ENCODE data around the gene FXN. TPM values are rescaled to one million over a fixed set of nuclear protein-coding genes. Genes with fewer than 3 reads are reported as not detected.

The FXN gene
- total RNA-seq, 2 experiments from 2014 or later, result 14.1 to 15.2 TPM

GRCh38 chr9:69074801-69075200 lies 39.2 kb downstream of the FXN start:
- intact Hi-C loops (cut with micrococcal nuclease), result no loop called here
- Mint-ChIP-seq H3K4me3 (no peak overlapping the region), H3K36me3 (peaks cover 22% of the 10 kb centered on the region), H3K9me3 (no peaks in the 10 kb centered on the region), H3K27ac (no peak overlapping the region), H3K4me1 (ENCODE audit: low read depth) (no peaks in the 10 kb centered on the region), H3K27me3 (no peaks in the 10 kb centered on the region)
- ChIA-PET CTCF (no interaction called here), POLR2A (no interaction called here)
- no peak for DNase-seq

GRCh38 chr9:69076550-69076949 lies 41.0 kb downstream of the FXN start:
- intact Hi-C loops (cut with micrococcal nuclease), result no loop called here
- DNase-seq, result no peak
- POLR2A ChIA-PET, result no interaction called here

GRCh38 chr9:69078069-69078468 lies 42.5 kb downstream of the FXN start:
- no peaks in the 10 kb centered on the region for H3K27me3 Mint-ChIP-seq
- H3K27ac Mint-ChIP-seq, result no peak overlapping the region
- no peak for DNase-seq
- peaks cover 20% of the 10 kb centered on the region for H3K36me3 Mint-ChIP-seq
- peaks cover 6% of the 10 kb centered on the region for H3K9me3 Mint-ChIP-seq
- ChIA-PET POLR2A (no interaction called here), CTCF (interaction anchor here (1.3 to 2.7 kb wide), 2 partner anchors 24 to 115 kb away, joined by 3 to 9 read pairs; no protein-coding TSS in a partner anchor)
- no peak overlapping the region for H3K4me3 Mint-ChIP-seq
- intact Hi-C loops (cut with micrococcal nuclease), result no loop called here
- H3K4me1 Mint-ChIP-seq (ENCODE audit: low read depth), result no peaks in the 10 kb centered on the region

More at GRCh38 chr9:69076550-69076949, 41.0 kb downstream of the FXN start:
- no peaks in the 10 kb centered on the region for H3K27me3 Mint-ChIP-seq
- CTCF ChIA-PET, result interaction anchor here (2.7 kb wide), 1 partner anchor 117 kb away, joined by 9 read pairs; no protein-coding TSS in a partner anchor
- no peak overlapping the region for H3K4me3 Mint-ChIP-seq
- H3K36me3 Mint-ChIP-seq, result peaks cover 30% of the 10 kb centered on the region
- H3K4me1 Mint-ChIP-seq (ENCODE audit: low read depth), result no peaks in the 10 kb centered on the region
- no peak overlapping the region for H3K27ac Mint-ChIP-seq
- H3K9me3 Mint-ChIP-seq, result peaks cover 6% of the 10 kb centered on the region

GRCh38 chr9:69078581-69078980 lies 43.0 kb downstream of the FXN start:
- Mint-ChIP-seq H3K9me3 (peaks cover 6% of the 10 kb centered on the region), H3K36me3 (peaks cover 16% of the 10 kb centered on the region), H3K4me1 (ENCODE audit: low read depth) (no peaks in the 10 kb centered on the region), H3K4me3 (no peak overlapping the region), H3K27ac (no peak overlapping the region), H3K27me3 (no peaks in the 10 kb centered on the region)
- intact Hi-C loops (cut with micrococcal nuclease), result no loop called here
- ChIA-PET CTCF (interaction anchor here (1.3 to 2.7 kb wide), 2 partner anchors 25 to 114 kb away, joined by 3 to 9 read pairs; no protein-coding TSS in a partner anchor), POLR2A (no interaction called here)
- no peak for DNase-seq

GRCh38 chr9:69079186-69079585 lies 43.6 kb downstream of the FXN start:
- Mint-ChIP-seq H3K27ac (no peak overlapping the region), H3K36me3 (peaks cover 16% of the 10 kb centered on the region), H3K27me3 (no peaks in the 10 kb centered on the region), H3K9me3 (peaks cover 6% of the 10 kb centered on the region), H3K4me3 (no peak overlapping the region), H3K4me1 (ENCODE audit: low read depth) (no peaks in the 10 kb centered on the region)
- DNase-seq, result no peak
- CTCF ChIA-PET, result interaction anchor here (2.7 kb wide), 1 partner anchor 114 kb away, joined by 9 read pairs; no protein-coding TSS in a partner anchor
- POLR2A ChIA-PET, result no interaction called here
- intact Hi-C loops (cut with micrococcal nuclease), result no loop called here

- H3K27ac Mint-ChIP-seq, result no peak overlapping the region
- no peak for DNase-seq
- H3K9me3 Mint-ChIP-seq, result peaks cover 6% of the 10 kb centered on the region
- POLR2A ChIA-PET, result no interaction called here
- peaks cover 15% of the 10 kb centered on the region for H3K36me3 Mint-ChIP-seq
- no peak overlapping the region for H3K4me3 Mint-ChIP-seq
- no peaks in the 10 kb centered on the region for H3K4me1 Mint-ChIP-seq (ENCODE audit: low read depth)
- intact Hi-C loops (cut with micrococcal nuclease), result no loop called here
- CTCF ChIA-PET, result interaction anchor here (0.6 kb wide), 1 partner anchor 31 kb away, joined by 3 read pairs; no protein-coding TSS in a partner anchor
- no peaks in the 10 kb centered on the region for H3K27me3 Mint-ChIP-seq
Measured at GRCh38 chr9:69081261-69081660, 45.7 kb downstream of the FXN start.

DNA sequence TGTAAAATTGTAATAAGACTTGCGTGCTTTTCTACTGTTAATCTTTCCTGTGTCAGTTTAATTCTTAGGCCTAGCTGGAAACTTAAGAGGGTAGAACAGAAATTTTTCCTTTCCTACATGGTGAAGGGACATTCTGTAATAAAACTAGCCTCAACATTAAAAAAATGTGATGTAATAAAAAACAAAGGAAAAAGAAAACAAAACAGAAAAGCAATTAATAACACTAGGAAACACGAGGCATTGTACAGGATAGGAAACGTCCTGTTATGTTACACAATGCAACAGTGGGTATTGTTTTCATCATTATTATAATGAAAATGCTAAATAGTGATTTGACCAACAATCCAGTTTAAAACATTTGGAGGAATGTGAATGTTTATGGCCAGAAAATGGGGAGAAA lies 47.8 kb downstream of the FXN start:
- peaks cover 6% of the 10 kb centered on the region for H3K9me3 Mint-ChIP-seq
- H3K36me3 Mint-ChIP-seq, result peaks cover 11% of the 10 kb centered on the region
- DNase-seq, result no peak
- intact Hi-C loops (cut with micrococcal nuclease), result no loop called here
- H3K4me3 Mint-ChIP-seq, result no peak overlapping the region
- no peaks in the 10 kb centered on the region for H3K4me1 Mint-ChIP-seq (ENCODE audit: low read depth)
- CTCF ChIA-PET, result interaction anchor here (2.5 kb wide), 1 partner anchor 110 kb away, joined by 7 read pairs; no protein-coding TSS in a partner anchor
- no peak overlapping the region for H3K27ac Mint-ChIP-seq
- H3K27me3 Mint-ChIP-seq, result no peaks in the 10 kb centered on the region
- POLR2A ChIA-PET, result no interaction called here

DNA sequence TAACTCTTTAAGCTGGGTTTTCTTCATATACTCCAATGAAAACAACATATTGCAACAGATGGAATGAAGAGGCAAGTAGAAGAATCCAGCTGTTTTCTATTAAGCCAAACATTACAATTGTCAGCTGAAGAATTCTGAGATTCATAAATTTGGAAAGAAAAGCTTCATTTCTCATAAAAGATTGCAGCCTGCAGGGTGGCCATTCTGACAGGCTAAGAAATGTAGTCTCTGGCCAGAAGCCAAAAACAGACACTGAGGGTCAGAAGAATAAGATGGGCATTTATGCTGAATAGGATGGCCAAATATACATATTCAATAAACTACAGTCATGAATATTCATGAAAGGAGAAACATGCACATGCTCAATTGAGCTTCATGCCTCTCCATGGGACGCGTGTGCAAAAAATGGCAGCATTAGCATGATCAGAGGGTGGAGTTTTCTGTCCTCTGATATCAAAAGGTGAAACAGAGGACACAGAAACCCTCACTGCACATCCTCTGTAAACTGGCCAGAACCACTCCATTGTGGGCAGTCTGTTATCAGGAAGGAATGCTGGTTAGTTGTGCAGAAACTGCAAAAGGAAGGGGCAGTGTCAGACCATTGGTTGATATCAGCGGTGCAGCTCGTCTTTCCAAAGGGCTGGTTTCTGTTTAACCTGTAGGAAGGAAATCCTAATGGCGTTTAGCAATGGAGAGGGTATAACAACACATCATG lies 50.2 kb downstream of the FXN start:
- H3K36me3 Mint-ChIP-seq, result peaks cover 4% of the 10 kb centered on the region
- no peaks in the 10 kb centered on the region for H3K4me1 Mint-ChIP-seq (ENCODE audit: low read depth)
- no peak overlapping the region for H3K27ac Mint-ChIP-seq
- POLR2A ChIA-PET, result no interaction called here
- CTCF ChIA-PET, result no interaction called here
- H3K4me3 Mint-ChIP-seq, result no peak overlapping the region
- intact Hi-C loops (cut with micrococcal nuclease), result no loop called here
- no peak for DNase-seq
- peaks cover 6% of the 10 kb centered on the region for H3K9me3 Mint-ChIP-seq
- H3K27me3 Mint-ChIP-seq, result no peaks in the 10 kb centered on the region

DNA sequence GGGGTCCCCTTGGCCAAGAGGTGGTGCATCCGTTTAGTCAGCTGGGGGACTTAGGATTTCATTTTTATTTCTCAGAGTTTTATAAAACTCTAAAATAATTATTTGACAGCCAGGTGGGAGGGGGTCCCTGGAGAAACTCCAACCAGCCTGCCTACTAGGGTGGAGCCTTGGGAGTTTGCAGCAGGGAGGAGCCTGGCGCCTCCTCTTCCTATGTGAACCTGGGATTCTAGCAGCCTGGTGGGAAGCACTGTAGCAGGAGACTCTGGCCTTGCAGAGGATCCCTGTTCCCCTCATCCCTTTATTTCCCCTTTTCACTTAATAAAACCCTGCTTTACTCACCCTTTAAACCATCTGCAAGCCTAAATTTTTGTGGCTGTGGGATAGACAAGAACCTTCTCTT lies 50.8 kb downstream of the FXN start:
- Mint-ChIP-seq H3K4me1 (ENCODE audit: low read depth) (no peaks in the 10 kb centered on the region), H3K9me3 (peaks cover under 1% of the 10 kb centered on the region), H3K36me3 (no peaks in the 10 kb centered on the region), H3K4me3 (no peak overlapping the region), H3K27ac (no peak overlapping the region), H3K27me3 (no peaks in the 10 kb centered on the region)
- intact Hi-C loops (cut with micrococcal nuclease), result no loop called here
- CTCF ChIA-PET, result no interaction called here
- no peak for DNase-seq
- POLR2A ChIA-PET, result no interaction called here

DNA sequence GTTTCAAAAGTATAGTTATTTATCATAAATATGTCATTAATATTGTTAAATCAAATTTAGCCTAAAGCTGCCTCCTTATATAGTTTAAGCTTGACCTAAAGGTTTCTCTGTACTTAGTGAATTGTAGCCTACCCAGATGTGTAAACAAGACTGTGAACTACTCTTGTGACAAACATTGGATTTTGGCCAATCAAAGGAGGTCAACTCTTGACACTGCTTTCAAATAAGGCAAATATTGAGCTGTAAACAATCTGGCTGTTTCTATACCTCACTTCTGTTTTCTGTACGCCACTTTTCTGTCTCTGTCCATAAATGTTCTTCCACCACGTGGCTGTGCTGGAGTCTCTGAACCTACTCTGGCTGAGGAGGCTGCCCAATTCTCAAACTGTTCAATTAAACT lies 51.2 kb downstream of the FXN start:
- H3K9me3 Mint-ChIP-seq, result no peaks in the 10 kb centered on the region
- no peak overlapping the region for H3K27ac Mint-ChIP-seq
- intact Hi-C loops (cut with micrococcal nuclease), result no loop called here
- ChIA-PET CTCF (interaction anchor here (0.6 to 1.0 kb wide), 2 partner anchors 51 to 239 kb away, joined by 3 read pairs; partner anchors contain the start of gene FXN), POLR2A (no interaction called here)
- H3K27me3 Mint-ChIP-seq, result no peaks in the 10 kb centered on the region
- H3K36me3 Mint-ChIP-seq, result no peaks in the 10 kb centered on the region
- no peaks in the 10 kb centered on the region for H3K4me1 Mint-ChIP-seq (ENCODE audit: low read depth)
- no peak overlapping the region for H3K4me3 Mint-ChIP-seq
- no peak for DNase-seq

DNA sequence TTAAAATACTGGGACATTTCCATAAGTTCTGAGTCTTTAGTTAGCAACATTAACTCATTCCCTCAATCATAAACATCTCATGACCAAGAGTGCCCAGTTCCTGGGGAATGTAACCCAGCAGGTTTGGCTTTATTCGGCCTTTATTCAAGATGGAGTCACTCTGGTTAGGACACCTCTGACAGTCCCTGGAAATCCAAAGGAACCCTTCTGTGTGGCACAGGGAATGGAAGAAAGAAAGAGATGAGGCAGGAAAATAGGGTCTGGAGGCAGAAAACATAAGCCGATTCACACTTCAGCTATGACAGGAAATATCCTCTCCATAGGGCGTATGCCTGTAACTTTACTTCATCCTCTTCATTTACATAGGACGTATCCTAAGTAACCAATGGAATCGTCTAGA lies 53.5 kb downstream of the FXN start:
- Mint-ChIP-seq H3K36me3 (no peaks in the 10 kb centered on the region), H3K9me3 (no peaks in the 10 kb centered on the region), H3K4me3 (no peak overlapping the region), H3K27me3 (no peaks in the 10 kb centered on the region), H3K27ac (no peak overlapping the region), H3K4me1 (ENCODE audit: low read depth) (no peaks in the 10 kb centered on the region)
- DNase-seq, result no peak
- intact Hi-C loops (cut with micrococcal nuclease), result no loop called here
- POLR2A ChIA-PET, result no interaction called here
- CTCF ChIA-PET, result no interaction called here

GRCh38 chr9:69089491-69089890 lies 53.9 kb downstream of the FXN start:
- DNase-seq, result no peak
- POLR2A ChIA-PET, result no interaction called here
- H3K27ac Mint-ChIP-seq, result no peak overlapping the region
- intact Hi-C loops (cut with micrococcal nuclease), result no loop called here
- no peaks in the 10 kb centered on the region for H3K36me3 Mint-ChIP-seq
- CTCF ChIA-PET, result no interaction called here
- no peaks in the 10 kb centered on the region for H3K4me1 Mint-ChIP-seq (ENCODE audit: low read depth)
- no peaks in the 10 kb centered on the region for H3K9me3 Mint-ChIP-seq
- no peaks in the 10 kb centered on the region for H3K27me3 Mint-ChIP-seq
- no peak overlapping the region for H3K4me3 Mint-ChIP-seq

DNA sequence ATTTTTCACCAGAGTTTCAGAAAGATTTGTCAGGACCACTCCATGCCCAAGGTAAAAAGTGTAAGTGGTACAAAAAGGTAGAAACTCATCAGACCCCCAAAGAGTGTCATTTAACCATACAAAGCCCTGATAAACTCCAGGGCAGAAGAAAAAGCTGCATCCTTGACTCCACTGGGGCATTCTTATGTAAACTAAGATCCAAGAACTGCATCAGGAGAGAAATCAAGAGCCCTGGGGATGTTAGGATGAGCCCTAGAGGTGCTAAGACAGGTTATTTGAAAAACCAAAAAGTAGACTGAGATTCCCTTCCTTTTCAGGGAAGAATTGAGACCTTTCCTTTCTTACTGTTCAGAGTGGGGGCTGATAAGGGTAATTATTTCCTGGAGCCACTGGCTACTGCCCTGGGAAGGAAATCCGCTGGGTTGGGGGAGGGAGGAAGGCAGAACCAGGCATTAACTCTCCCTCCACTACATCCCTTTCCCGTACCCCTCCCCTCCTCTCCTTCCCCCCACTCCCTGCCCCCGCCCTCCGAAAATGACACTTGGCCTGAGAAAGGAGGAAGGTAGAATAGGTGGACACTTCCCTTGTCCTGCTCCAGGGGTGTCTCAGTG lies 54.7 kb downstream of the FXN start:
- Mint-ChIP-seq H3K9me3 (no peaks in the 10 kb centered on the region), H3K27me3 (no peaks in the 10 kb centered on the region), H3K4me3 (no peak overlapping the region), H3K36me3 (no peaks in the 10 kb centered on the region), H3K27ac (no peak overlapping the region), H3K4me1 (ENCODE audit: low read depth) (no peaks in the 10 kb centered on the region)
- ChIA-PET CTCF (no interaction called here), POLR2A (no interaction called here)
- no peak for DNase-seq
- intact Hi-C loops (cut with micrococcal nuclease), result no loop called here

Measured in activated CD4-positive, alpha-beta memory T cell treated with anti-CD3 and anti-CD28 coated beads for 36 hours (primary cell).